ENCODE data around the gene TMEM178B.

DNA sequence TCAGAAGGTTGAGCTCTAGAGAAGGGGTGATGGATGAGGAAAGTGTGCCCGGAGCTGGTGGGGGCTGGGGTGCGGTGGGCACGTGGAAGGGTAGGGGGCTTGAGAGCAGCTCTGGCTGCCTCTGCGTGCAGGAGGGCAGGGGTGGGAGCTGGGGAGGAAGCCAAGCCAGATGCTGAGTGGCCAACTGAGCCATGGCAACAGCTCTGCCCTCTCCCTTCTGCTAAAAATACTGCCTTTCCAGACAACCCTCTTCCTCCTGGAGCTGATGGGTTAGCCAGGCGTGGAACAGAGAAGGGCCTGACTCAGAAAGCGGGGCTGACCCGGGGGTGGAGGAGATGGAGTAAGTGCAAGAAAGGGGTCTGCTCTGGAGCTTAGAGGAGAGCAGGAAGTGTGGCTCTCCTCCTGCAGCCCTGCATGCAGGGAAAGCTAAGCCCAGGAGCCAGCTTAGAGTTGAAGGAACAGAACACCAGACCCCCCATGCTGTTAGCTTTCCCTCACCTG lies 362.8 kb downstream of the TMEM178B start:
- TF ChIP-seq REST (IDR thresholded peaks at IDR 0.05; ENCODE audit: insufficient read depth in 1 of 2, low read depth in 2 of 2, low read length in 2 of 2) (no peak), TAF1 (IDR thresholded peaks at IDR 0.05; ENCODE audit: borderline replicate concordance, insufficient read depth, low read length) (no peak), POLR2AphosphoS5 (IDR thresholded peaks at IDR 0.05; ENCODE audit: low read depth, low read length) (no peak)

Data from PFSK-1 (cell line).